HG03139 (cell line): ENCODE measurements around the gene OIT3.
"Not testable (repeated sequence)": the region's sequence is repeated elsewhere in the genome, so short reads cannot be mapped to it uniquely, and the experiment has no call there.

Experiments used
- ATAC-seq: cut with Tn5 transposase; IDR thresholded peaks from one replicate; pipeline ENCODE4 v1.9.1; 2021; ENCODE audit not compliant: unreplicated experiment

Gene OIT3

GRCh38 chr10:72899545-72899944 is 6.0 kb downstream of the OIT3 start:
- no peak for ATAC-seq

- ATAC-seq: not testable (repeated sequence)
These were observed 10.5 kb downstream of the OIT3 start for GRCh38 chr10:72903941-72904446.

- ATAC-seq: no peak
These were observed 11.3 kb downstream of the OIT3 start for GRCh38 chr10:72904806-72905205.

- no peak for ATAC-seq
These were observed 12.9 kb downstream of the OIT3 start for GRCh38 chr10:72906446-72906845.

- no peak for ATAC-seq
These were observed 17.2 kb downstream of the OIT3 start for GRCh38 chr10:72910705-72911104.

DNA sequence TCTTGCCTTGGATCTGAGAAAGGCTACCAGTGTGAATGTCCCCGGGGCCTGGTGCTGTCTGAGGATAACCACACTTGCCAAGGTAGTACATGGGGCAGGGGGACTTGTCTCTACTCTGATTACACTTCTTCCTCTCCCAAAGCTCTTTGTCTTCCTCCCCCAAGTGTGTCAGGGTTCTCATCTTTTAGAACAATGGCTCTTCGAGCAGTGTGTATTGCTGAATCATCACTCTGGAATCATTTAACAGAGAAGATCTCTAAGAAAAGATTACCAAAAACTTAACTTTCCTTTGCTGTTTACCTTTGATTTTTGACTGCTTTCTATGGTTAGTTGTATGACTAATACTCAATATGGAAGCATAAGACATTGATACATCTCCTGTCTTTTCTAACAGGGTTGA is 18.2 kb downstream of the OIT3 start:
- no peak for ATAC-seq

DNA sequence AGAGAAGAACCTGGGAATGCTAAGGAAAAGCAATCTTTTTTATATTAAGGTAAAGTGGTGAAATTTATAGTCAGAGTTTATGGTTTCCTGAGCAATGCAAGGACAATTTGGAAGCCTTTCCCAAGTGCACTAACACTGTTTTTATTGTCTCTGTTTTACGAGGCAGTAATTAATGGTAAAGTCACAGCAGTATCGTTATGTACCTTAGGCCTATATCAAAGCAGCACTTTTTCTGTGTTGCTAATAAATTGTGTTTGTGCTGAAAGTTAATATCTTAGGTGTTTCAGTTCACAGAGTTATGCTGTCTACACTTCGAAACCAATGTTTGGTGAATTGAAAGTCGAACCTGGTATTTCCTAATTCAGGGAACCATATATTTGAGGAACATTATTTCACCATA is 19.2 kb downstream of the OIT3 start:
- ATAC-seq: no peak

GRCh38 chr10:72913287-72913686 is 19.7 kb downstream of the OIT3 start:
- ATAC-seq: no peak

DNA sequence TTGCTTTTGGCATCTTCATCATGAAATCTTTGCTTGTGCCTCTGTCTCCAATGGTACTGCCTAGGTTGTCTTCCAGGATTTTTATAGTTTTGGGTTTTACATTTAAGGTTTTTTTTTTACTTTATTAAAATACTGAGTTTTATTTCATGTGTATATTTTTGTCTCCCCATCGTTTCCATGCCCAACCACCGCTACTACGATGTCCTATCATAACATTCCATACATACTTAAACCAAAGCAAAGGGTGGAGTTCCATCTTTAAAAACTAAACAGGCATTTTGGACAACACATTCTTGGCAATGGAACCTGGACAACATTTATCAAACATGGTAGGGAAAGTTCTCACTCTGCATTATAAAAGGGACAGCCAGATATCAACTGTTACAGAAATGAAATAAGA is 23.7 kb downstream of the OIT3 start:
- ATAC-seq: not testable (repeated sequence)

GRCh38 chr10:72917803-72918332 is 24.3 kb downstream of the OIT3 start:
- ATAC-seq: not testable (repeated sequence)

GRCh38 chr10:72918352-72918751 is 24.8 kb downstream of the OIT3 start:
- ATAC-seq: no peak

DNA sequence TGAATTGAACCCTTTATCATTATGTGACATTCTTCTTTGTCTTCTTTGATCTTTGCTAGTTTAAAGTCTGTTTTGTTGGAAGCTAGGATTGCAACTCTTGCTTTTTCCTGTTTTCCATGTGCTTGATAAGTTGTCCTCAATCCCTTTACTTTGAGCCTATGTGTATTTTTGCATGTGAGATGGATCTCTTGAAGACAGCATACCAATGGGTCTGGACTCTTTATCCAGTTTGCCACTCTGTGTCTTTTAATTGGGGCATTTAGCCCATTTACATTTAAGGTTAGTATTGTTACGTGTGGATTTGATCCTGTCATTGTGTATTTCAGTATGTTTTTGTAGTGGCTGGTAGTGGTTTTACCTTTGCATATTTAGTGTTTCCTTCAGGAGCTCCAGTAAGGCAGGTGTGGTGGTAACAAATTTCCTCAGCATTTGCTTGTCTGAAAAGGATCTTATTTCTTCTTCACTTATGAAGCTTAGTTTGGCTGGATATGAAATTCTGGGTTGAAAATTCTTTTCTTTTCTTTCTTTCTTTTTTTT is 27.7 kb downstream of the OIT3 start:
- ATAC-seq: not testable (repeated sequence)

DNA sequence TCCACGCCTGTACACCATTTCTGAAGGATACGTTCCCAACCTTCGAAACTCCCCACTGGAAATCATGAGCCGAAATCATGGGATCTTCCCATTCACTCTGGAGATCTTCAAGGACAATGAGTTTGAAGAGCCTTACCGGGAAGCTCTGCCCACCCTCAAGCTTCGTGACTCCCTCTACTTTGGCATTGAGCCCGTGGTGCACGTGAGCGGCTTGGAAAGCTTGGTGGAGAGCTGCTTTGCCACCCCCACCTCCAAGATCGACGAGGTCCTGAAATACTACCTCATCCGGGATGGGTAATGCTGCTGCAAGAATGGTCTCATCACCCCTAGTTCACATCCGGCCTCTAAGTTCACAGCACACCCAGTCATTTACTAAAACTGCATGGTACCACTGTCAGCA is 30.8 kb downstream of the OIT3 start:
- ATAC-seq: no peak

DNA sequence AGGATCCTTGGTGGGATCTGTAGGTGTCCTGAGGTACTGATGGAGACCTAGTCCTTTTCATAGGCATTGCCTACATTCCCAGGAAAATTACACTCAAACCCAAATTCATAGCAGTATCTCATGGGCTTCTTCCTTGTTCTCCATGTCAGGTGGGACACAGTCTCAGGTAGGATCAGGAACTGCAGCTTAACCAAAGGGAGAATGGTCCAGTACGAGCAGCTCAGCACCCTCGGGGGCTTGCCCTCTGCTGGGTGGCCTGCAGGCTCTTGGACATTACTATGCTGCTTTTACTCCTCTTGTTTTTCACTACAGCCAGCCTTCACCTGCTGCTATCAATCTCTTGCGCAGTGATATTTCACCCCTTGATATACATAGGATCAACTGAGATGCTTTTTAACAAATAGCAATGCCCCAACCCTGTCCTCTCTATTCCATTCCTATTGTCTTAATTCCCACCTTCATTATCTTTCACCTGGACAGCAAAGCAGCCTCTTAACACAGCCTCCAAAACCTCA is 32.5 kb downstream of the OIT3 start:
- ATAC-seq: no peak

DNA sequence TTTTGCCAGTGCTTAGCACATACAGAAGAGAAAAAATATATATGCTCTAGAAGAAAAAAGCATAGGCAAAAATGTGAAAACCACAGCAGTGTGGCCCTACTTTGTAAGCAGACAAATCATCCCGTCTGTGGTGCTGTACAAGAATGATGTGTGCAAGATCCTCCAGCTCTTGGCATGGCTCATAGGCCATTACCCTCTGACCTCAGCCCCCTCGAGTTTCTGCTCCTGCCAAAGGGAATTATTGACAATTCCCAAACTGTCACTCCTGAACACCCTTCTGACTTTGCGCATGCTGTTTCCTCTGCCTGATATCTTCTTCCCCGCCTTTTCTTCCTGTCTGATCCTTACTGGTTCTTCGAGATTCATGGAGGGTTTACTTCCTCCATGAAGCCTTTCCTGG is 33.9 kb downstream of the OIT3 start:
- no peak for ATAC-seq

GRCh38 chr10:72928798-72929197 is 35.3 kb downstream of the OIT3 start:
- ATAC-seq: no peak

GRCh38 chr10:72930276-72930675 is 36.7 kb downstream of the OIT3 start:
- no peak for ATAC-seq

GRCh38 chr10:72932259-72933015 is 38.9 kb downstream of the OIT3 start:
- no peak for ATAC-seq

DNA sequence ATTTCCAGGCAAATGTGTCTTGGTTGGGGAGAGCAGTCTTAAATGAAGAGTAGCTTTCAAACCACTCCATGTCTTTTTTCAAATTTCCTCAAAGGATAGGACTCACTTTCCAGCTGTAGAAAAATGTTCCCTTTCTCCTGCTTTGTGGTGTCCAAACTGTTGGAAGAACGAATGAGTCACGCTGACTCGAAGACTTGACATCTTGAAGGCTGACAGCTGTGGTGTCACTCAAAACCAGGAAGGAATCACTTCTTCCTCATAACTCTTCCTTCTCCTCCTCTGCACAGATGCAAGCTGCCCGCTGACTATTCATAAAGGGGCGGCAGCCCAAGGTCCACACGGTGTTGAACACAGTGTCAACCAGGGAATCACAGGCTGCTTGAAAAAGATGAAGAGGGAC is 41.8 kb downstream of the OIT3 start:
- no peak for ATAC-seq

GRCh38 chr10:72943498-72944234 is 50.1 kb downstream of the OIT3 start:
- ATAC-seq: no peak

- no peak for ATAC-seq
These were observed 53.4 kb downstream of the OIT3 start for GRCh38 chr10:72946963-72947362.

- no peak for ATAC-seq
These were observed 55.2 kb downstream of the OIT3 start for GRCh38 chr10:72948762-72949161.
